HepG2 (cell line): ENCODE results near the gene SLX4. TPM values are rescaled to one million over a fixed set of nuclear protein-coding genes. Genes with fewer than 3 reads are reported as not detected.

Experiments
- ATAC-seq: fragments of 200-7000 bp; cut with Tn5 transposase; 3 replicates; pipeline ENCODE4 v1.9.1; 2020; ENCODE audit warnings: mild to moderate bottlenecking, moderate library complexity
- BruUV-seq: library from RNA; stranded (reverse); fragments of 400-500 nt; replicated peaks from 2 replicates; lab custom pipeline; 2021; lab: Mats Ljungman, UMichigan
- CTCF ChIA-PET: fragments of 300-600 bp; formaldehyde crosslinking; extraction: SDS; loops from one replicate; lab custom pipeline; 2021; ENCODE audit warnings: low total read pairs, inconsistent platforms, low intra/inter-chr PET ratio; lab: Yijun Ruan, JAX
- POLR2A ChIA-PET: fragments of 350-600 bp; sonication (Branson Sonifier 250); formaldehyde crosslinking; loops from one replicate; lab custom pipeline; 2020; ENCODE audit warnings: antibody characterized with exemption, inconsistent platforms; lab: Yijun Ruan, JAX
- DNase-seq: peaks from one replicate; pipeline ENCODE4 v3.0.0-alpha.2; 2015; ENCODE audit warnings: low spot score
- FAIRE-seq: peaks from 3 replicates; lab custom pipeline; 2011; peaks lifted over from hg19 to GRCh38; lab: Jason Lieb, UNC
- H2AFZ ChIP-seq: one replicate; pipeline ENCODE4 v1.6.1; 2011; ENCODE audit warnings: low read length, inconsistent platforms
- H3K27ac ChIP-seq: fragments of 300-600 bp; 3 replicates; pipeline ENCODE4 v1.8.0; 2011; ENCODE audit warnings: mixed run types, mild to moderate bottlenecking, mixed read lengths, low read length, inconsistent platforms; ENCODE audit not compliant: insufficient read depth; ENCODE audit errors: extremely low read length
- H3K27me3 ChIP-seq, 2 experiments: fragments of 200-600 bp in 1 of 2; 2 replicates in 1 of 2; 3 replicates in 1 of 2; pipeline versions ENCODE4 v1.6.0 to v1.8.0; 2011; ENCODE audit warnings: low read length in 2 of 2, mild to moderate bottlenecking in 2 of 2, moderate library complexity in 2 of 2, inconsistent platforms in 1 of 2; ENCODE audit not compliant: insufficient read depth in 2 of 2, control insufficient read depth in 1 of 2
- H3K36me3 ChIP-seq, 2 experiments: fragments of 200-600 bp in 1 of 2; replicated peaks in 1 of 2; 2 replicates in 1 of 2; 3 replicates in 1 of 2; pipeline versions ENCODE4 v1.5.1 to v1.8.0; 2011; ENCODE audit warnings: low read length in 2 of 2, inconsistent platforms in 1 of 2; ENCODE audit not compliant: insufficient read depth in 2 of 2, control insufficient read depth in 1 of 2
- H3K4me1 ChIP-seq: 2 replicates; pipeline ENCODE4 v1.5.1; 2012; ENCODE audit warnings: low read length, inconsistent platforms; ENCODE audit not compliant: insufficient read depth
- H3K4me2 ChIP-seq: 2 replicates; pipeline ENCODE4 v1.6.0; 2011; ENCODE audit warnings: low read depth, low read length, inconsistent platforms
- H3K4me3 ChIP-seq, 3 experiments: fragments of 200-600 bp in 1 of 3; sonication (generic), shearing (Covaris generic) in 1 of 3; replicated peaks in 1 of 3; 2 replicates each; pipeline ENCODE4 v1.5.1; 2011 to 2016; ENCODE audit warnings: low read length in 3 of 3, inconsistent platforms in 2 of 3, low read depth in 2 of 3, mild to moderate bottlenecking in 2 of 3, control low read depth in 1 of 3, mixed read lengths in 1 of 3; ENCODE audit not compliant: insufficient read depth in 1 of 3
- H3K79me2 ChIP-seq: one replicate; pipeline ENCODE4 v1.6.1; 2011; ENCODE audit warnings: low read length, inconsistent platforms; ENCODE audit not compliant: insufficient read depth
- H3K9ac ChIP-seq: 2 replicates; pipeline ENCODE4 v1.6.0; 2011; ENCODE audit warnings: mild to moderate bottlenecking, low read depth, low read length, inconsistent platforms; ENCODE audit not compliant: insufficient read depth
- H3K9me3 ChIP-seq: 2 replicates; pipeline ENCODE4 v1.5.1; 2012; ENCODE audit warnings: mild to moderate bottlenecking, low read length
- H4K20me1 ChIP-seq: 2 replicates; pipeline ENCODE4 v1.6.0; 2011; ENCODE audit warnings: inconsistent platforms, mild to moderate bottlenecking, low read length, moderate library complexity; ENCODE audit not compliant: insufficient read depth
- HMGA1 ChIP-seq: sonication (generic); formaldehyde crosslinking; conservative IDR thresholded peaks from 2 replicates; pipeline ENCODE4 v1.4.0; 2020; ENCODE audit warnings: missing genetic modification reagents
- NFKB2 ChIP-seq: sonication (generic); formaldehyde crosslinking; IDR thresholded peaks from 2 replicates; pipeline ENCODE4 v1.4.0; 2020; ENCODE audit warnings: missing genetic modification reagents, borderline replicate concordance
- NFKBIZ ChIP-seq: IDR thresholded peaks from 2 replicates; pipeline ENCODE4 v1.6.1; 2018; ENCODE audit warnings: missing genetic modification reagents, missing compliant biosample characterization
- PRMT3 ChIP-seq: sonication (generic); formaldehyde crosslinking; IDR thresholded peaks from 2 replicates; pipeline ENCODE4 v1.8.1; 2022; ENCODE audit warnings: low read depth, mild to moderate bottlenecking, moderate library complexity, missing genetic modification reagents, borderline replicate concordance
- ZBTB25 ChIP-seq: IDR thresholded peaks from 2 replicates; pipeline ENCODE4 v1.6.1; 2018; ENCODE audit warnings: missing genetic modification reagents
- ZBTB46 ChIP-seq: sonication (generic); formaldehyde crosslinking; IDR thresholded peaks from 2 replicates; pipeline ENCODE4 v1.4.0; 2020; ENCODE audit warnings: mild to moderate bottlenecking, missing genetic modification reagents, borderline replicate concordance
- ZNF629 ChIP-seq: sonication (generic); formaldehyde crosslinking; conservative IDR thresholded peaks from 2 replicates; pipeline ENCODE4 v1.5.0; 2020; ENCODE audit warnings: missing genetic modification reagents
- ZNF687 ChIP-seq: sonication (generic); formaldehyde crosslinking; IDR thresholded peaks from 2 replicates; pipeline ENCODE4 v1.5.1; 2020; ENCODE audit warnings: mild to moderate bottlenecking, missing genetic modification reagents, moderate library complexity
- ZNF878 ChIP-seq: sonication (generic); formaldehyde crosslinking; IDR thresholded peaks from 2 replicates; pipeline ENCODE4 v1.8.1; 2023; ENCODE audit warnings: mild to moderate bottlenecking, missing genetic modification reagents, moderate library complexity
- WGBS: methylation state at CpG from one replicate; pipeline ENCODE4 v1.1.6; 2017; ENCODE audit warnings: low lambda C conversion rate; 5-methylcytosine and 5-hydroxymethylcytosine counted together
- in situ Hi-C: cut with HindIII; loops from 2 replicates; pipeline ENCODE4 v1.10.0; 2017; ENCODE audit warnings: low pct_unique_long_range_greater_than_20kb; ENCODE audit not compliant: extremely low pct_ligation_motif_present
- intact Hi-C: fragments of 100-400 bp; cut with micrococcal nuclease; formaldehyde crosslinking; loops from one replicate; pipeline ENCODE4 v1.10.0; 2022; ENCODE audit not compliant: unreplicated experiment
- polyA plus RNA-seq, 8 experiments: library from polyadenylated mRNA; depleted of rRNA in 3 of 8; stranded (reverse) in 7 of 8; unstranded in 1 of 8; fragments of >200 nt; fragmentation: Illumina TruSeq in 4 of 8; extraction: Trizol in 4 of 8; gene quantifications; 2 replicates each; pipeline versions ENCODE4 v1.2.1 to v1.2.3, GENCODE V29; 2011 to 2016; ENCODE audit warnings: low read depth in 4 of 8, missing spikeins in 1 of 8, mixed read lengths in 1 of 8; ENCODE audit not compliant: insufficient read depth in 1 of 8
- total RNA-seq, 5 experiments: library from RNA; depleted of rRNA; stranded (reverse); fragments of >200 nt; fragmentation: Illumina TruSeq; extraction: Trizol; gene quantifications; 2 replicates each; pipeline ENCODE4 v1.2.3, GENCODE V29; 2016; ENCODE audit warnings: low read depth in 1 of 5

Gene SLX4
- total and polyA plus RNA-seq, 2 of the 13 experiments (the other 11 are each of a cell fraction or from before 2014, with no cell fraction given), result 1.1 to 3.6 TPM

- ATAC-seq, result peak; percentile 28
- no TSS peak for BruUV-seq
These were observed 68.6 kb downstream of the SLX4 start for GRCh38 chr16:3542601-3543373.

GRCh38 chr16:3541527-3542155 is 69.8 kb downstream of the SLX4 start:
- no peak overlapping the region for H2AFZ ChIP-seq
- TF ChIP-seq ZNF687 (CRISPR knock-in tag) (no peak), HMGA1 (CRISPR knock-in tag) (no peak), ZNF878 (CRISPR knock-in tag) (no peak), NFKBIZ (CRISPR knock-in tag) (no peak), ZNF629 (CRISPR knock-in tag) (0 out of 2 replicates have a peak, but pooled peaks have one; percentile 20), ZBTB25 (CRISPR knock-in tag) (no peak), ZBTB46 (CRISPR knock-in tag) (no peak)
- TF ChIP-seq, all 625 proteins: peak for 1
- no peak for ATAC-seq
- Histone ChIP-seq H3K9ac (no peak overlapping the region), H3K79me2 (no peaks in the 10 kb centered on the region), H3K4me2 (no peak overlapping the region), H3K4me1 (no peaks in the 10 kb centered on the region), H3K27me3 (no peaks in the 10 kb centered on the region), H4K20me1 (no peaks in the 10 kb centered on the region), H3K4me3 (no peak overlapping the region), H3K27ac (no peak overlapping the region), H3K9me3 (no peaks in the 10 kb centered on the region), H3K36me3 (peaks cover 0 to 7% of the 10 kb centered on the region in 2 experiments; a peak in 1 of 5 replicates)
- ChIA-PET POLR2A (no interaction called here), CTCF (no interaction called here)
- intact Hi-C loops, result no loop called here
- in situ Hi-C loops, result no loop called here
- no peak for DNase-seq
- FAIRE-seq, result no peak
- 89% methylated on average over 11 of the region's 13 CpGs for WGBS
- BruUV-seq, result no TSS peak

More at GRCh38 chr16:3542601-3543373, 68.6 kb downstream of the SLX4 start:
- no peak for DNase-seq
- ChIA-PET CTCF (no interaction called here), POLR2A (no interaction called here)
- Histone ChIP-seq H4K20me1 (no peaks in the 10 kb centered on the region), H3K9ac (no peak overlapping the region), H3K36me3 (0 out of 5 replicates have a peak, but pooled peaks cover 0 to 3% of the 10 kb centered on the region in 2 experiments), H3K79me2 (no peaks in the 10 kb centered on the region), H2AFZ (no peak overlapping the region), H3K9me3 (no peaks in the 10 kb centered on the region), H3K27ac (no peak overlapping the region), H3K27me3 (no peaks in the 10 kb centered on the region), H3K4me3 (no peak overlapping the region), H3K4me2 (no peak overlapping the region), H3K4me1 (no peaks in the 10 kb centered on the region)
- TF ChIP-seq PRMT3, result no peak
- no peak for TF ChIP-seq NFKB2 (CRISPR knock-in tag)
- in situ Hi-C loops (no loop called here), intact Hi-C loops (no loop called here)
- 72% methylated on average over 4 of the region's 6 CpGs for WGBS
- no peak for FAIRE-seq
